ENCODE measurements around the gene SMPD2.

SMPD2 gene

DNA sequence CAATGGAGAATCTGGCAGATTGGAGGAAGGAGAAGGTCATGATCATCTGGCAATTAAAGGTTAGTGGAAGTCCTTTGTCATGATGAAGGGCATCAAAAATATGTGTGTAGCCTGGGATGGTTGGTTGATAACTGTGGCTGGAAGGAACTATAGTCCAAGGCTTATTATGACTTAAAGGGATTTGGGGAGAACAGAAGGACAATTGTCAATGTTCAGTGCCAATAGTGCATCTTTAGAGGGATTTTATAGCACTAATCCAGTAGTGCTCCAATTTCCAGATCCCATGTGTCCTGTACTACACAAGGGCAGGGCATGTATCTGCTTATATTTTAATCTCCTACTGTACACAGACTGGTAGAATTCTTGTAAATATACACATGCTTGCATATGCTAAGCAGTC, 47.5 kb downstream of the SMPD2 start:
- DNase-seq = no peak

DNA sequence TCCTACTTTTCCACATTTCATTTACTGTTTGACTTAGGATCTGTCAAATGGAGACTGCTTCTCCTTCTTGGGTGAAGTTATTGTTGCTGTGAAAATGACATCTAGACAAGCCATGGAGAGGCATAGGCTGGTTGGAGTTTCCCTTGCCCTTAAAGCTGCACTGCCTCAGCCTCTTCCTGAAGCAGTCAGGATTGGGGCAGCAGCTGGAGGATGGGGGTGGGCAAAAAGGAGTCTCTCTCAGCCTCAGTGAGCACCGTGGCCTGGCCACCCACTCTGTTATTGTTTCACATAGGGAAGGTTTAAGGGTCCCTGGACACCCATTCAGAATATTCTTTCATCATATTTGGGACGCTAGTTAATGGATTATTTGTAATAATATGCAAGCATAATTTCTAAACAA, 50.2 kb downstream of the SMPD2 start:
- DNase-seq = no peak

GRCh38 chr6:109491207-109491938, 50.8 kb downstream of the SMPD2 start:
- peak; percentile 21 for DNase-seq

All from DMS153 (cell line).